ENCODE measurements around the gene PTPRG.
A peak's percentile ranks its signal among the peaks of the same experiment; 100 is the strongest.

Gene PTPRG

GRCh38 chr3:61948699-61949305 is 387.4 kb downstream of the PTPRG start:
- DNase-seq, result no peak
- no peaks in the 10 kb centered on the region for H3K27me3 ChIP-seq (replicated peaks)
- H3K4me3 ChIP-seq (ENCODE audit: low read depth, low read length), result no peak overlapping the region
- H3K27ac ChIP-seq, result no peak overlapping the region
- TF ChIP-seq CTCF (IDR thresholded peaks at IDR 0.05; ENCODE audit: low read depth, low read length, missing control alignments), result no peak
- in situ Hi-C loops (cut with HindIII; ENCODE audit: low pct_ligation_motif_present, low sequenced_read_pairs), result no loop called here
- no peaks in the 10 kb centered on the region for H3K36me3 ChIP-seq (replicated peaks)

- no peak overlapping the region for H3K27ac ChIP-seq
- DNase-seq, result peak; percentile 20
- no peak for TF ChIP-seq CTCF (IDR thresholded peaks at IDR 0.05; ENCODE audit: low read depth, low read length, missing control alignments)
- H3K4me3 ChIP-seq (ENCODE audit: low read depth, low read length), result no peak overlapping the region
- no peaks in the 10 kb centered on the region for H3K27me3 ChIP-seq (replicated peaks)
- no peaks in the 10 kb centered on the region for H3K36me3 ChIP-seq (replicated peaks)
- in situ Hi-C loops (cut with HindIII; ENCODE audit: low pct_ligation_motif_present, low sequenced_read_pairs), result no loop called here
Measured at GRCh38 chr3:61954097-61954540, 392.7 kb downstream of the PTPRG start.

GRCh38 chr3:61955483-61955882 is 394.1 kb downstream of the PTPRG start:
- Histone ChIP-seq H3K36me3 (replicated peaks) (no peaks in the 10 kb centered on the region), H3K27ac (no peak overlapping the region), H3K4me3 (ENCODE audit: low read depth, low read length) (no peak overlapping the region), H3K27me3 (replicated peaks) (no peaks in the 10 kb centered on the region)
- in situ Hi-C loops (cut with HindIII; ENCODE audit: low pct_ligation_motif_present, low sequenced_read_pairs), result no loop called here
- DNase-seq, result no peak
- TF ChIP-seq CTCF (IDR thresholded peaks at IDR 0.05; ENCODE audit: low read depth, low read length, missing control alignments), result no peak

- H3K27ac ChIP-seq, result peak overlapping the region; percentile 36
- no peaks in the 10 kb centered on the region for H3K27me3 ChIP-seq (replicated peaks)
- in situ Hi-C loops (cut with HindIII; ENCODE audit: low pct_ligation_motif_present, low sequenced_read_pairs), result no loop called here
- H3K36me3 ChIP-seq (replicated peaks), result no peaks in the 10 kb centered on the region
- no peak overlapping the region for H3K4me3 ChIP-seq (ENCODE audit: low read depth, low read length)
- TF ChIP-seq CTCF (IDR thresholded peaks at IDR 0.05; ENCODE audit: low read depth, low read length, missing control alignments), result no peak
- DNase-seq, result no peak
Measured at GRCh38 chr3:61956236-61956635, 394.9 kb downstream of the PTPRG start.

GRCh38 chr3:61957259-61957658 is 395.9 kb downstream of the PTPRG start:
- no peaks in the 10 kb centered on the region for H3K27me3 ChIP-seq (replicated peaks)
- no peak for TF ChIP-seq CTCF (IDR thresholded peaks at IDR 0.05; ENCODE audit: low read depth, low read length, missing control alignments)
- in situ Hi-C loops (cut with HindIII; ENCODE audit: low pct_ligation_motif_present, low sequenced_read_pairs), result no loop called here
- DNase-seq, result no peak
- H3K36me3 ChIP-seq (replicated peaks), result no peaks in the 10 kb centered on the region
- H3K27ac ChIP-seq, result no peak overlapping the region
- H3K4me3 ChIP-seq (ENCODE audit: low read depth, low read length), result no peak overlapping the region

GRCh38 chr3:61960976-61961375 is 399.6 kb downstream of the PTPRG start:
- H3K36me3 ChIP-seq (replicated peaks), result no peaks in the 10 kb centered on the region
- no peak for DNase-seq
- no peak overlapping the region for H3K4me3 ChIP-seq (ENCODE audit: low read depth, low read length)
- no peaks in the 10 kb centered on the region for H3K27me3 ChIP-seq (replicated peaks)
- in situ Hi-C loops (cut with HindIII; ENCODE audit: low pct_ligation_motif_present, low sequenced_read_pairs), result no loop called here
- TF ChIP-seq CTCF (IDR thresholded peaks at IDR 0.05; ENCODE audit: low read depth, low read length, missing control alignments), result no peak
- H3K27ac ChIP-seq, result no peak overlapping the region

Measured in brain microvascular endothelial cell (primary cell).